Small intestine (tissue), 7 donors: ENCODE data around the gene EFR3B. TPM values are rescaled to one million over a fixed set of nuclear protein-coding genes. Genes with fewer than 3 reads are reported as not detected.
"Not testable (repeated sequence)": the region's sequence is repeated elsewhere in the genome, so short reads cannot be mapped to it uniquely, and the experiment has no call there.

Experiments used
- DNase-seq, 2 donors: peaks; one replicate each; pipeline versions ENCODE4 v3.0.0 to v3.0.0-alpha.2; 2013
- FAIRE-seq: peaks from 2 replicates; lab custom pipeline; 2012; peaks lifted over from hg19 to GRCh38; lab: Jason Lieb, UNC
- H3K27ac ChIP-seq, 3 donors: one replicate each; pipeline ENCODE4 v1.5.1; 2013; ENCODE audit warnings: low read length in 2 of 3, mild to moderate bottlenecking in 2 of 3, control low read depth in 1 of 3, inconsistent platforms in 1 of 3, low read depth in 1 of 3, moderate library complexity in 1 of 3
- H3K27me3 ChIP-seq, 3 donors: one replicate each; pipeline ENCODE4 v1.6.1; 2013; ENCODE audit warnings: low read length in 3 of 3, inconsistent platforms in 1 of 3; ENCODE audit not compliant: control insufficient read depth in 3 of 3, insufficient read depth in 3 of 3
- H3K36me3 ChIP-seq, 3 donors: one replicate each; pipeline ENCODE4 v1.6.1; 2013; ENCODE audit warnings: low read length in 3 of 3, inconsistent platforms in 1 of 3, low read depth in 1 of 3, mild to moderate bottlenecking in 1 of 3, moderate library complexity in 1 of 3; ENCODE audit not compliant: control insufficient read depth in 3 of 3, insufficient read depth in 2 of 3
- H3K4me1 ChIP-seq, 3 donors: one replicate each; pipeline ENCODE4 v1.6.1; 2013; ENCODE audit warnings: low read length in 2 of 3, inconsistent platforms in 1 of 3, low read depth in 1 of 3, mild to moderate bottlenecking in 1 of 3, moderate library complexity in 1 of 3; ENCODE audit not compliant: control insufficient read depth in 3 of 3, insufficient read depth in 2 of 3
- H3K4me3 ChIP-seq, 3 donors: one replicate each; pipeline ENCODE4 v1.5.1; 2013; ENCODE audit warnings: low read length in 3 of 3, control low read depth in 1 of 3, inconsistent platforms in 1 of 3, low read depth in 1 of 3, mild to moderate bottlenecking in 1 of 3, moderate library complexity in 1 of 3
- H3K9me3 ChIP-seq, 2 donors: one replicate each; pipeline ENCODE4 v1.6.1; 2013; ENCODE audit warnings: low read depth in 1 of 2, low read length in 1 of 2; ENCODE audit not compliant: control insufficient read depth in 2 of 2, insufficient read depth in 1 of 2
- WGBS, 3 donors: extraction: QIAGEN DNeasy Blood & Tissue Kit; methylation state at CpG; one replicate each; pipeline ENCODE4 v1.1.7; 2013; 5-methylcytosine and 5-hydroxymethylcytosine counted together
- polyA plus RNA-seq, 4 donors: library from polyadenylated mRNA; stranded (reverse) in 3 of 4; unstranded in 1 of 4; fragments of 200-250 nt in 3 of 4; fragments of 120-200 nt in 1 of 4; gene quantifications; one replicate each; pipeline versions ENCODE4 v1.2.1 to v1.2.3, GENCODE V29; 2013
- donor health status: healthy with polysubstance abuse.
- donor health status: control.
- donor health status: control.
- donor health status: Bipolar disorder and iron deficiency.
- donor health status: healthy.

EFR3B gene
- polyA plus RNA-seq, 4 donors = 0.88 to 3.0 TPM; not detected in 2

- Histone ChIP-seq H3K4me1 (no peaks in the 10 kb centered on the region), H3K36me3 (peaks cover 0 to 4% (median 0%) of the 10 kb centered on the region in 3 donors), H3K27me3 (no peaks in the 10 kb centered on the region), H3K9me3 (no peaks in the 10 kb centered on the region), H3K4me3 (no peak overlapping the region), H3K27ac (no peak overlapping the region)
- DNase-seq = no peak
- FAIRE-seq = no peak
- WGBS, 3 donors = 74 to 90% (median 78%) methylated on average over 8 of the region's 8 CpGs
These were observed 49.4 kb downstream of the EFR3B start for GRCh38 chr2:25091265-25091664.

GRCh38 chr2:25098056-25098455, 56.2 kb downstream of the EFR3B start:
- FAIRE-seq (no peak), DNase-seq (no peak)
- no peaks in the 10 kb centered on the region for H3K4me1 ChIP-seq
- H3K36me3 ChIP-seq = no peaks in the 10 kb centered on the region
- 88 to 96% (median 91%) methylated on average over 2 of the region's 2 CpGs for WGBS, 3 donors
- H3K27ac ChIP-seq = peak overlapping the region in 2 of 3 donors; percentile 52 to 55
- H3K9me3 ChIP-seq = no peaks in the 10 kb centered on the region
- no peak overlapping the region for H3K4me3 ChIP-seq
- H3K27me3 ChIP-seq = no peaks in the 10 kb centered on the region

DNA sequence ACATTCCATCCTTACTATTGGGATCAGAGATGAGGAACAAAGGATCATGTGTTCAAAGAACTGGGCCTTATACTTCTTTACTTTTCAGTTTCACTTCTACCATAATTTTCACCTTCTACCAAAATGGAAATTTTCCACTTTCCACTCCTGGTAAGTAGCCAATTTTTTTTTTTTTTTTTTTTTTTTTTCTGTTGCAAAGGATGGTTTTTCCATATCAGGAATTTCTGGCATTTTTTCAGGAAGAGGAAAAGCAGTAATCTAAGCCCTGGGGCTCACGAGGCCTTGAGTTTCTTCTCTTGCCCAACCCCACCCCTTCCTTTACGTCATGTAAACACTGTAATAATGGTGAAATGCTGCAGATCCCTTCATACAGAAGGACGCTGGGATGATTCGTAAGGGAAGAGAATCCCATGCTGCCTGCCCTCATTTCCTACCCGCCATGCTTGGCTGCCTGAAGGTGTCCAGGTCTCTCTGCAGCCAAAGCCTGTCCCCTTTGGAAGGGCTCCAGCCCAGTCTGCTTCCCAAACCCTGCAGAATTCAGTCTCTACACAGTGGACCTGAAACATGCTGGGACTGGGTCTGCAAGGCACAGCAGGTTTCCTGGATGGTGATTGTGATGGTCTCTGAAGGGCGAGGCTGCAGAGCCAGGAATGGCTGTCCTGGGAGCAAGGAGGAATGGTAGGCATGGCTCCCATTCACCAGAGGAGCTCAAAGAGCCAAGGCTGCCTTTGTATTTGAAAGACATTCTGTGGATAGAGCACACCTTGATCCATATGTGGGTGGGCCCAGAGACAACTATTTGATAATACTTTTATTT, 57.0 kb downstream of the EFR3B start:
- Histone ChIP-seq H3K27me3 (no peaks in the 10 kb centered on the region), H3K36me3 (no peaks in the 10 kb centered on the region), H3K9me3 (no peaks in the 10 kb centered on the region), H3K27ac (peak overlapping the region in 2 of 3 donors; percentile 52 to 55), H3K4me1 (no peaks in the 10 kb centered on the region), H3K4me3 (no peak overlapping the region)
- DNase-seq (peak; percentile 8 to 26), FAIRE-seq (no peak)
- 60 to 82% (median 81%) methylated on average over 6 of the region's 6 CpGs for WGBS, 3 donors

DNA sequence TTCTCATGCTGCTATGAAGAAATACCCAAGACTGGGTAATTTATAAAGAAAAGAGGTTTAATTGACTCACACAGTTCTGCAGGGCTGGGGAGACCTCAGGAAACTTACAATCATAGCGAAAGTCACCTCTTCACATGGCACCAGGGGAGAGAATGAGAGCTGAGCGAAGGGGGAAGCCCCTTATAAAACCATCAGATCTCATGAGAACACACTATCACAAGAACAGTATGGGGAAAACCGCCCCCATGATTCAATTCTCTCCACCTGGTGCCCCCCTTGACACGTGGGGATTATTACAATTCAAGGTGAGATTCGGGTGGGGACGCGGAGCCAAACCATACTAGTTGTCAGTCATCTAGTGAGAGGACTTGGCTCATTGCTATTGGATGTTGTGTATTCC, 60.5 kb downstream of the EFR3B start:
- FAIRE-seq, H3K27ac ChIP-seq, H3K27me3 ChIP-seq, H3K4me3 ChIP-seq, H3K36me3 ChIP-seq, H3K4me1 ChIP-seq, DNase-seq, H3K9me3 ChIP-seq: not testable (repeated sequence)
- 75 to 82% (median 81%) methylated on average over 7 of the region's 7 CpGs for WGBS, 3 donors

DNA sequence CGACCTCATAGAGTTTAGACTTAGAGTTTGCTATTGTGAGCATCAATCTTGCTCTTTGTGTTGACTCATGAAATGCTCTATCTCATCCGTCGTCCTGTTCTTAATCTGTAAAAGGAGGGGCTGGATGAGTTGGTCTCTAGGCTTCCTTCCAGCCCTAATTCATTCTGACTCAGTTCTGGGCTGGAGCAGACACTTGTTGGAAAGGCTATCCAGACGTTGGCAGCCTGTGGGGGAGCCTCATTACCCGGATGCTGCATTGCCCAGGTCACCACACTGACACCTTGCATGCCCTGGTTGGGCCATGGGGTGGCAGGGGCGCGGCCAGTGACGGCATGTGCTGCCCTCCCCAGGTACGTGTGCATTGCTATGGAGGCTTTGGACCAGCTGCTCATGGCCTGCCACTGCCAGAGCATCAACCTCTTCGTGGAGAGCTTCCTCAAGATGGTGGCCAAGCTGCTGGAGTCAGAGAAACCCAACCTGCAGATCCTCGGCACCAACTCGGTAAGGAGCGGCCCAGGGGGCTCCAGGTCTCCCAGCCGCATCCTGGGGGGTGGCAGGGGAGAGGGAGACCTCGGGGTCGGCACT, 61.5 kb downstream of the EFR3B start:
- WGBS, 3 donors = 78 to 90% (median 82%) methylated on average over 16 of the region's 16 CpGs
- Histone ChIP-seq H3K9me3 (no peaks in the 10 kb centered on the region), H3K4me1 (no peaks in the 10 kb centered on the region), H3K27ac (no peak overlapping the region), H3K36me3 (no peaks in the 10 kb centered on the region), H3K4me3 (no peak overlapping the region), H3K27me3 (no peaks in the 10 kb centered on the region)
- DNase-seq = no peak
- FAIRE-seq = no peak

- FAIRE-seq = no peak
- 89 to 92% (median 89%) methylated on average over 5 of the region's 5 CpGs for WGBS, 3 donors
- no peaks in the 10 kb centered on the region for H3K27me3 ChIP-seq
- H3K36me3 ChIP-seq = no peaks in the 10 kb centered on the region
- H3K9me3 ChIP-seq = no peaks in the 10 kb centered on the region
- H3K4me3 ChIP-seq = no peak overlapping the region
- DNase-seq = no peak
- H3K4me1 ChIP-seq = no peaks in the 10 kb centered on the region
- H3K27ac ChIP-seq = no peak overlapping the region
These were observed 62.9 kb downstream of the EFR3B start for GRCh38 chr2:25104736-25105135.

- no peaks in the 10 kb centered on the region for H3K27me3 ChIP-seq
- H3K36me3 ChIP-seq = no peaks in the 10 kb centered on the region
- WGBS, 3 donors = 71 to 81% (median 77%) methylated on average over 6 of the region's 6 CpGs
- H3K9me3 ChIP-seq = no peaks in the 10 kb centered on the region
- no peaks in the 10 kb centered on the region for H3K4me1 ChIP-seq
- peak in 1 of 2 donors; percentile 20 for DNase-seq
- no peak overlapping the region for H3K27ac ChIP-seq
- FAIRE-seq = no peak
- H3K4me3 ChIP-seq = no peak overlapping the region
These were observed 63.6 kb downstream of the EFR3B start for GRCh38 chr2:25105336-25106085.

DNA sequence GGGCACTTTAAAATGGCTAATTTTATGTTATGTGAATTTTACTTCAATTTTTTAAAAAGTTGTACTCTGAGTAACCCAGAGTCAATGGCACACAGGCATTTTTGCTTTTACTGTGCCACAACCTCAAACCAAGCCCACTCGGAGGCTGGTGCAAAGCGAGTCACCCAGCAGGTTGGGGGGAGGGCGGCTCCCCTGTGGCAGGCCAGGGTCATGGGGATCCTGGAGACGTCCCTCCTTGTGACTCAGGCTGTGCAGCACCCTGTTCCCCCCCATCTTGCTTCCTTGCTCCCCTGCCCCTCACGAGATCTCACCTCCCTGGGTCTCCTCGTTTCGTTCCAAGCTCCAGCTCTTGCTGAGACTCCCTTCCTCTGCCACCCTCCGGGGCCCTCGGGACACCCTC, 67.9 kb downstream of the EFR3B start:
- Histone ChIP-seq H3K4me3 (no peak overlapping the region), H3K4me1 (no peaks in the 10 kb centered on the region), H3K27ac (no peak overlapping the region), H3K27me3 (no peaks in the 10 kb centered on the region), H3K9me3 (no peaks in the 10 kb centered on the region), H3K36me3 (no peaks in the 10 kb centered on the region)
- DNase-seq (no peak), FAIRE-seq (no peak)
- 88 to 92% (median 89%) methylated on average over 9 of the region's 9 CpGs for WGBS, 3 donors
